ENCODE results near the gene SOX13. TPM values are rescaled to one million over a fixed set of nuclear protein-coding genes. Genes with fewer than 3 reads are reported as not detected.
A peak's percentile ranks its signal among the peaks of the same experiment; 100 is the strongest.
"Not testable (repeated sequence)": the region's sequence is repeated elsewhere in the genome, so short reads cannot be mapped to it uniquely, and the experiment has no call there.

The SOX13 gene
- total RNA-seq, 1 donor from 2014 or later = 4.7 TPM

- Histone ChIP-seq H3K27me3 (ENCODE audit: control insufficient read depth in 3 of 3, insufficient read depth in 3 of 3, low read length in 3 of 3) (no peaks in the 10 kb centered on the region), H3K9ac (ENCODE audit: low read depth in 1 of 3, low read length in 3 of 3) (peak overlapping the region in 1 of 3 donors; percentile 50), H3K4me1 (ENCODE audit: control insufficient read depth in 3 of 3, insufficient read depth in 3 of 3, low read length in 3 of 3) (peaks cover 44 to 60% (median 53%) of the 10 kb centered on the region in 3 donors), H3K36me3 (ENCODE audit: control insufficient read depth in 3 of 3, insufficient read depth in 3 of 3, low read length in 3 of 3) (no peaks in the 10 kb centered on the region), H3K27ac (ENCODE audit: low read depth, low read length) (no peak overlapping the region), H3K9me3 (ENCODE audit: control insufficient read depth in 3 of 3, low read length in 3 of 3) (no peaks in the 10 kb centered on the region), H3K4me3 (ENCODE audit: low read length in 3 of 3) (peak overlapping the region in 1 of 3 donors; percentile 13)
These were observed 19.9 kb downstream of the SOX13 start for GRCh38 chr1:204092632-204093420.

- Histone ChIP-seq H3K4me3 (ENCODE audit: low read length in 3 of 3) (no peak overlapping the region), H3K27ac (ENCODE audit: low read depth, low read length) (no peak overlapping the region), H3K4me1 (ENCODE audit: control insufficient read depth in 3 of 3, insufficient read depth in 3 of 3, low read length in 3 of 3) (peaks cover 38 to 55% (median 48%) of the 10 kb centered on the region in 3 donors)
These were observed 20.5 kb downstream of the SOX13 start for GRCh38 chr1:204093421-204093717.

GRCh38 chr1:204093781-204094180 is 20.9 kb downstream of the SOX13 start:
- peak overlapping the region in 1 of 3 donors; percentile 14 for H3K4me3 ChIP-seq (ENCODE audit: low read length in 3 of 3)
- no peak overlapping the region for H3K27ac ChIP-seq (ENCODE audit: low read depth, low read length)
- H3K27me3 ChIP-seq (ENCODE audit: control insufficient read depth in 3 of 3, insufficient read depth in 3 of 3, low read length in 3 of 3) = no peaks in the 10 kb centered on the region
- H3K36me3 ChIP-seq (ENCODE audit: control insufficient read depth in 3 of 3, insufficient read depth in 3 of 3, low read length in 3 of 3) = no peaks in the 10 kb centered on the region
- H3K4me1 ChIP-seq (ENCODE audit: control insufficient read depth in 3 of 3, insufficient read depth in 3 of 3, low read length in 3 of 3) = peaks cover 34 to 50% (median 47%) of the 10 kb centered on the region in 3 donors
- H3K9me3 ChIP-seq (ENCODE audit: control insufficient read depth in 3 of 3, low read length in 3 of 3) = no peaks in the 10 kb centered on the region
- no peak overlapping the region for H3K9ac ChIP-seq (ENCODE audit: low read depth in 1 of 3, low read length in 3 of 3)

More at GRCh38 chr1:204093421-204093717, 20.5 kb downstream of the SOX13 start:
- H3K9ac ChIP-seq (ENCODE audit: low read depth in 1 of 3, low read length in 3 of 3) = no peak overlapping the region
- no peaks in the 10 kb centered on the region for H3K9me3 ChIP-seq (ENCODE audit: control insufficient read depth in 3 of 3, low read length in 3 of 3)
- no peaks in the 10 kb centered on the region for H3K27me3 ChIP-seq (ENCODE audit: control insufficient read depth in 3 of 3, insufficient read depth in 3 of 3, low read length in 3 of 3)
- H3K36me3 ChIP-seq (ENCODE audit: control insufficient read depth in 3 of 3, insufficient read depth in 3 of 3, low read length in 3 of 3) = no peaks in the 10 kb centered on the region

GRCh38 chr1:204094313-204094729 is 21.4 kb downstream of the SOX13 start:
- no peak overlapping the region for H3K27ac ChIP-seq (ENCODE audit: low read depth, low read length)
- H3K4me1 ChIP-seq (ENCODE audit: control insufficient read depth in 3 of 3, insufficient read depth in 3 of 3, low read length in 3 of 3) = peaks cover 29 to 45% (median 43%) of the 10 kb centered on the region in 3 donors

GRCh38 chr1:204094856-204095634 is 22.1 kb downstream of the SOX13 start:
- no peaks in the 10 kb centered on the region for H3K9me3 ChIP-seq (ENCODE audit: control insufficient read depth in 3 of 3, low read length in 3 of 3)
- no peaks in the 10 kb centered on the region for H3K36me3 ChIP-seq (ENCODE audit: control insufficient read depth in 3 of 3, insufficient read depth in 3 of 3, low read length in 3 of 3)
- no peak overlapping the region for H3K4me3 ChIP-seq (ENCODE audit: low read length in 3 of 3)
- no peak overlapping the region for H3K27ac ChIP-seq (ENCODE audit: low read depth, low read length)
- H3K27me3 ChIP-seq (ENCODE audit: control insufficient read depth in 3 of 3, insufficient read depth in 3 of 3, low read length in 3 of 3) = no peaks in the 10 kb centered on the region
- no peak overlapping the region for H3K9ac ChIP-seq (ENCODE audit: low read depth in 1 of 3, low read length in 3 of 3)
- peaks cover 21 to 42% (median 39%) of the 10 kb centered on the region in 3 donors for H3K4me1 ChIP-seq (ENCODE audit: control insufficient read depth in 3 of 3, insufficient read depth in 3 of 3, low read length in 3 of 3)

More at GRCh38 chr1:204094313-204094729, 21.4 kb downstream of the SOX13 start:
- Histone ChIP-seq H3K4me3 (ENCODE audit: low read length in 3 of 3) (no peak overlapping the region), H3K36me3 (ENCODE audit: control insufficient read depth in 3 of 3, insufficient read depth in 3 of 3, low read length in 3 of 3) (no peaks in the 10 kb centered on the region), H3K27me3 (ENCODE audit: control insufficient read depth in 3 of 3, insufficient read depth in 3 of 3, low read length in 3 of 3) (no peaks in the 10 kb centered on the region), H3K9ac (ENCODE audit: low read depth in 1 of 3, low read length in 3 of 3) (no peak overlapping the region), H3K9me3 (ENCODE audit: control insufficient read depth in 3 of 3, low read length in 3 of 3) (no peaks in the 10 kb centered on the region)

GRCh38 chr1:204096931-204097330 is 24.0 kb downstream of the SOX13 start:
- H3K4me1 ChIP-seq (ENCODE audit: control insufficient read depth in 3 of 3, insufficient read depth in 3 of 3, low read length in 3 of 3) = peaks cover 14 to 39% (median 38%) of the 10 kb centered on the region in 3 donors
- no peak overlapping the region for H3K4me3 ChIP-seq (ENCODE audit: low read length in 3 of 3)
- no peak overlapping the region for H3K9ac ChIP-seq (ENCODE audit: low read depth in 1 of 3, low read length in 3 of 3)
- H3K9me3 ChIP-seq (ENCODE audit: control insufficient read depth in 3 of 3, low read length in 3 of 3) = no peaks in the 10 kb centered on the region
- no peaks in the 10 kb centered on the region for H3K27me3 ChIP-seq (ENCODE audit: control insufficient read depth in 3 of 3, insufficient read depth in 3 of 3, low read length in 3 of 3)
- no peak overlapping the region for H3K27ac ChIP-seq (ENCODE audit: low read depth, low read length)
- no peaks in the 10 kb centered on the region for H3K36me3 ChIP-seq (ENCODE audit: control insufficient read depth in 3 of 3, insufficient read depth in 3 of 3, low read length in 3 of 3)

- no peak overlapping the region for H3K9ac ChIP-seq (ENCODE audit: low read depth in 1 of 3, low read length in 3 of 3)
- no peaks in the 10 kb centered on the region for H3K36me3 ChIP-seq (ENCODE audit: control insufficient read depth in 3 of 3, insufficient read depth in 3 of 3, low read length in 3 of 3)
- H3K4me3 ChIP-seq (ENCODE audit: low read length in 3 of 3) = no peak overlapping the region
- no peaks in the 10 kb centered on the region for H3K27me3 ChIP-seq (ENCODE audit: control insufficient read depth in 3 of 3, insufficient read depth in 3 of 3, low read length in 3 of 3)
- peaks cover 26 to 52% (median 39%) of the 10 kb centered on the region in 3 donors for H3K4me1 ChIP-seq (ENCODE audit: control insufficient read depth in 3 of 3, insufficient read depth in 3 of 3, low read length in 3 of 3)
- no peaks in the 10 kb centered on the region for H3K9me3 ChIP-seq (ENCODE audit: control insufficient read depth in 3 of 3, low read length in 3 of 3)
- H3K27ac ChIP-seq (ENCODE audit: low read depth, low read length) = no peak overlapping the region
These were observed 25.8 kb downstream of the SOX13 start for GRCh38 chr1:204098683-204099082.

GRCh38 chr1:204099754-204100153 is 26.8 kb downstream of the SOX13 start:
- not testable (repeated sequence) for H3K4me3 ChIP-seq (ENCODE audit: low read length in 3 of 3); H3K27me3 ChIP-seq (ENCODE audit: control insufficient read depth in 3 of 3, insufficient read depth in 3 of 3, low read length in 3 of 3); H3K36me3 ChIP-seq (ENCODE audit: control insufficient read depth in 3 of 3, insufficient read depth in 3 of 3, low read length in 3 of 3); H3K9ac ChIP-seq (ENCODE audit: low read depth in 1 of 3, low read length in 3 of 3); H3K9me3 ChIP-seq (ENCODE audit: control insufficient read depth in 3 of 3, low read length in 3 of 3); H3K27ac ChIP-seq (ENCODE audit: low read depth, low read length)
- peaks cover 33 to 53% (median 42%) of the 10 kb centered on the region in 3 donors for H3K4me1 ChIP-seq (ENCODE audit: control insufficient read depth in 3 of 3, insufficient read depth in 3 of 3, low read length in 3 of 3)

- Histone ChIP-seq H3K9ac (ENCODE audit: low read depth in 1 of 3, low read length in 3 of 3) (no peak overlapping the region), H3K4me1 (ENCODE audit: control insufficient read depth in 3 of 3, insufficient read depth in 3 of 3, low read length in 3 of 3) (peaks cover 35 to 44% (median 42%) of the 10 kb centered on the region in 3 donors), H3K27ac (ENCODE audit: low read depth, low read length) (no peak overlapping the region)
These were observed 29.2 kb downstream of the SOX13 start for GRCh38 chr1:204102029-204102611.

More at GRCh38 chr1:204102029-204102611, 29.2 kb downstream of the SOX13 start:
- H3K9me3 ChIP-seq (ENCODE audit: control insufficient read depth in 3 of 3, low read length in 3 of 3) = no peaks in the 10 kb centered on the region
- H3K36me3 ChIP-seq (ENCODE audit: control insufficient read depth in 3 of 3, insufficient read depth in 3 of 3, low read length in 3 of 3) = no peaks in the 10 kb centered on the region
- no peaks in the 10 kb centered on the region for H3K27me3 ChIP-seq (ENCODE audit: control insufficient read depth in 3 of 3, insufficient read depth in 3 of 3, low read length in 3 of 3)
- peak overlapping the region in 1 of 3 donors; percentile 7 for H3K4me3 ChIP-seq (ENCODE audit: low read length in 3 of 3)

Measured in skeletal muscle tissue (tissue), 4 donors.